ENCODE results near the gene FOXP3.

FOXP3 gene

GRCh38 chrX:49212209-49212608, 52.3 kb downstream of the FOXP3 start:
- no peak for DNase-seq

- DNase-seq = no peak
Measured at GRCh38 chrX:49211074-49211473, 53.4 kb downstream of the FOXP3 start.

DNA sequence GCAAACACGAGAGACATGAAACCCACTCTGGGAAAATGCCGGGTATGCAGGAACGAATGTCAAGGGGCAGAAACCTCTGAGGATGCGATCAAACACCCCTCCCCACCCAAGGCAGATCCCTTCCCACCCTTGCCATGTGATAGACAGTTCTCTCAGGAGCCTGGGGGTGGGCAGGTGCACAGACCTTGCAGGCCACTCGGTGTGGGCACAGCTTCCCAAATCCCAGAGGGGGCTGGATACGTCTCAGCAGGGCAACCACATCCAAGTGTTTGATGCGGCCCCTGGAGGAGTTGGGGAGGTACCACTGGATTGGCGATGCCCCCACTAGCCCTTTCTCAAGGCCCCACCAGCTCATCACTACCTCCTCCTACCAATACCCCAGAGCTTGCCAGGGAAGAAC, 54.1 kb downstream of the FOXP3 start:
- DNase-seq = no peak

- DNase-seq = no peak
Measured at GRCh38 chrX:49209434-49210251, 54.9 kb downstream of the FOXP3 start.

DNA sequence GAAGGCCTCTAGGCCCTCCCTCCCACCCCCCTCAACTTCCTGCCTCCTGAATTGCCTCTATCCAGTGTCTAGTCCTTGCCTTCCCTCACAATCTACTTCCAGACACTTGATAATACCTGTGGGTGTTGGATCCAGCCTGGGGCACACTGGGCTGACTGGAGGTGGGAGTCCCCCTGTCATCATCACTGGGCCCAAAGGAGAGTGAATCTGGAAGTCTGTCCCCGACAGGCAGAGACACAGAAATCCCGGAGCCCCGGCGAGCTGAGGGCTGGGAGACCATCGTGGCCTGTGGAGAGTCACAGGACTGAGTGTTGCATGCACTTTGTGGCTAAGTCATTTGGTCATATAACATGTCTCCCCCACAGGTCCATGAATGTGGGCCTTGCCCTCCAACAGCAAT, 56.1 kb downstream of the FOXP3 start:
- no peak for DNase-seq

- no peak for DNase-seq
Measured at GRCh38 chrX:49206543-49206942, 58.0 kb downstream of the FOXP3 start.

GRCh38 chrX:49205443-49205842, 59.1 kb downstream of the FOXP3 start:
- no peak for DNase-seq

DNA sequence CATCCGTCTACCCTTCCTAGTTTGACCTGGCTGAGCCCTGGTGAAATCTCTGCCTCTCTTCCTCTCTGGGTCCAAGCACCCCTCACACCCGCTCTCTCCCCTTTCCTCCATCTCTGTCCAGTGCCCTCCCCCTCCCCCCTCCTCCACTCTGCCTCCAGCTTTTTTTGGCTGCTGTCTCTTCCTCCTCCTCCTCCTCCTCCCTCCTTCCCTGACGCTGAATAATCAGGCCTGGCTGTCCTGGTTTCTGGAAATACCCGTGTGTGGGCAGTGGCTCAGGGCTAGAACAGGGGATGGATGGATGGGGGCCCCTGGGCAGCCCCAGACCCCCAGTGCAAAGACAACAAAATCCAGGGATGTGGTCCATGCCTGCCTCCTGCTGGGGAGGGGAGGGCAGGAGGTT, 59.8 kb downstream of the FOXP3 start:
- no peak for DNase-seq

- DNase-seq = no peak
Measured at GRCh38 chrX:49204017-49204416, 60.5 kb downstream of the FOXP3 start.

DNA sequence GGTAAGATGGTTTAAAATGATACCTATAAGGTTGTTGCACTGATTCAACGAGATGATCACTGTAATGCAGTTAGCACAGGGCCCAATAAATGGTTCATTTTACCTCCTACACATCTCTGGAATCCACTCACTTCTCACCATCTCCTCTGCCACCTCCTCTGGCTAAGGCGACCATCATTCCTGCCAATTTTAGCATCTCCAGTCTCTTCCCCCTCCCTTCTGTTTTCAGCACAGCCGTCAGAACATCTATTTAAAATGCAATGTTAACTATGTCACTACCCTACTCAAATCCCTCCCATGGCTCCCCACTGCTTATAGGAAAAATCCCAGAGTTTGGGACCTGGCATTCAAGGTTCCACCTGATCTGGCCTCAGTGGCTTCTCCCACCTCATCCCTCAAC, 61.0 kb downstream of the FOXP3 start:
- no peak for DNase-seq

- no peak for DNase-seq
Measured at GRCh38 chrX:49202022-49202421, 62.5 kb downstream of the FOXP3 start.

Data from CD4-positive, alpha-beta T cell treated with Interferon gamma for 1 hour (primary cell).